Neural progenitor cell (in vitro differentiated cells): Measurements from ENCODE around the gene C11orf21. TPM values are rescaled to one million over a fixed set of nuclear protein-coding genes. Genes with fewer than 3 reads are reported as not detected.

Experiments
- DNase-seq: peaks from one replicate; pipeline ENCODE4 v3.0.0-alpha.2; 2016; ENCODE audit warnings: low spot score
- H2AFZ ChIP-seq: fragments of 200-600 bp; sonication (generic); replicated peaks from 2 replicates; pipeline ENCODE4 v1.6.1; 2016; ENCODE audit warnings: antibody characterized with exemption
- H3F3A ChIP-seq: fragments of 200-600 bp; sonication (generic); 2 replicates; pipeline ENCODE4 v1.6.1; 2016; ENCODE audit warnings: antibody characterized with exemption, low read depth
- H3K27ac ChIP-seq: fragments of 200-600 bp; sonication (generic); 2 replicates; pipeline ENCODE4 v1.5.1; 2016; ENCODE audit warnings: mild to moderate bottlenecking
- H3K27me3 ChIP-seq: fragments of 200-600 bp; sonication (generic); 2 replicates; pipeline ENCODE4 v1.6.1; 2016; ENCODE audit warnings: mild to moderate bottlenecking, moderate library complexity
- H3K36me3 ChIP-seq: fragments of 200-600 bp; sonication (generic); 2 replicates; pipeline ENCODE4 v1.5.1; 2016
- H3K4me1 ChIP-seq: fragments of 200-600 bp; sonication (generic); 2 replicates; pipeline ENCODE4 v1.6.1; 2016; ENCODE audit warnings: mixed run types
- H3K4me2 ChIP-seq: fragments of 200-600 bp; sonication (generic); 2 replicates; pipeline ENCODE4 v1.6.1; 2016
- H3K4me3 ChIP-seq: fragments of 200-600 bp; sonication (generic); 2 replicates; pipeline ENCODE4 v1.5.1; 2016
- H3K79me2 ChIP-seq: fragments of 200-600 bp; sonication (generic); 2 replicates; pipeline ENCODE4 v1.6.1; 2016; ENCODE audit warnings: low read depth
- H3K9ac ChIP-seq: fragments of 200-600 bp; sonication (generic); 2 replicates; pipeline ENCODE4 v1.6.1; 2016
- H3K9me3 ChIP-seq: fragments of 200-600 bp; sonication (generic); 2 replicates; pipeline ENCODE4 v1.5.1; 2016; ENCODE audit warnings: low read depth
- H4K20me1 ChIP-seq: fragments of 200-600 bp; sonication (generic); 2 replicates; pipeline ENCODE4 v1.6.1; 2016; ENCODE audit warnings: low read depth
- H3K27ac Mint-ChIP-seq: 3 replicates; pipeline ENCODE4 v1.8.0; 2021; ENCODE audit warnings: mixed read lengths
- H3K27me3 Mint-ChIP-seq: 2 replicates; pipeline ENCODE4 v1.8.0; 2022; ENCODE audit warnings: low read depth, mild to moderate bottlenecking, inconsistent platforms, moderate library complexity, mixed read lengths; ENCODE audit not compliant: insufficient read depth
- H3K36me3 Mint-ChIP-seq: 3 replicates; pipeline ENCODE4 v1.8.0; 2021; ENCODE audit warnings: mixed read lengths
- H3K4me1 Mint-ChIP-seq: 3 replicates; pipeline ENCODE4 v1.8.0; 2021; ENCODE audit warnings: mixed read lengths
- H3K4me3 Mint-ChIP-seq: 3 replicates; pipeline ENCODE4 v1.8.0; 2021; ENCODE audit warnings: mild to moderate bottlenecking, moderate library complexity, mixed read lengths
- H3K9me3 Mint-ChIP-seq: 3 replicates; pipeline ENCODE4 v1.8.0; 2020; ENCODE audit warnings: mixed read lengths
- CTCF ChIP-seq: fragments of 200-600 bp; sonication (generic); IDR thresholded peaks from 2 replicates; pipeline ENCODE4 v1.5.1; 2017; ENCODE audit warnings: antibody characterized with exemption, mild to moderate bottlenecking
- EZH2 ChIP-seq: fragments of 200-600 bp; sonication (generic); IDR thresholded peaks from 2 replicates; pipeline ENCODE4 v1.6.1; 2017; ENCODE audit warnings: antibody characterized with exemption, mild to moderate bottlenecking, moderate library complexity
- EZH2phosphoT487 ChIP-seq: fragments of 200-600 bp; sonication (generic); IDR thresholded peaks from 2 replicates; pipeline ENCODE4 v1.6.1; 2017; ENCODE audit warnings: antibody characterized with exemption
- total RNA-seq: library from RNA; depleted of rRNA; stranded (reverse); fragments of >200 nt; gene quantifications from 2 replicates; pipeline ENCODE4 v1.2.3, GENCODE V29; 2015; ENCODE audit warnings: low replicate concordance

The C11orf21 gene
- total RNA-seq, 1 donor from 2014 or later: not detected

- Mint-ChIP-seq H3K4me3 (no peak overlapping the region), H3K9me3 (peaks cover 8% of the 10 kb centered on the region), H3K4me1 (no peaks in the 10 kb centered on the region), H3K36me3 (peaks cover 2% of the 10 kb centered on the region), H3K27ac (no peak overlapping the region), H3K27me3 (peaks cover 43% of the 10 kb centered on the region)
- Histone ChIP-seq H3K4me3 (no peak overlapping the region), H3K27ac (no peak overlapping the region), H3K36me3 (no peaks in the 10 kb centered on the region), H4K20me1 (no peaks in the 10 kb centered on the region), H3K79me2 (no peaks in the 10 kb centered on the region), H3K9me3 (no peaks in the 10 kb centered on the region), H3F3A (no peaks in the 10 kb centered on the region), H3K9ac (no peak overlapping the region), H3K4me2 (no peak overlapping the region), H2AFZ (no peak overlapping the region), H3K4me1 (no peaks in the 10 kb centered on the region), H3K27me3 (peaks cover 100% of the 10 kb centered on the region)
- no peak for DNase-seq
- no peak for TF ChIP-seq EZH2phosphoT487
- TF ChIP-seq CTCF: no peak
- no peak for TF ChIP-seq EZH2
These were observed 27.9 kb downstream of the C11orf21 start for GRCh38 chr11:2273771-2274170.

- Mint-ChIP-seq H3K27ac (no peak overlapping the region), H3K36me3 (peaks cover 2% of the 10 kb centered on the region), H3K4me1 (peaks cover 4% of the 10 kb centered on the region), H3K4me3 (no peak overlapping the region), H3K9me3 (peaks cover 8% of the 10 kb centered on the region), H3K27me3 (peaks cover 46% of the 10 kb centered on the region)
- Histone ChIP-seq H3K36me3 (no peaks in the 10 kb centered on the region), H4K20me1 (no peaks in the 10 kb centered on the region), H3K4me2 (no peak overlapping the region), H3K4me1 (peaks cover 4% of the 10 kb centered on the region), H3K4me3 (no peak overlapping the region), H3K9ac (no peak overlapping the region), H3F3A (no peaks in the 10 kb centered on the region), H3K9me3 (no peaks in the 10 kb centered on the region), H3K27ac (no peak overlapping the region), H2AFZ (no peak overlapping the region), H3K27me3 (peaks cover 100% of the 10 kb centered on the region), H3K79me2 (no peaks in the 10 kb centered on the region)
- no peak for DNase-seq
- TF ChIP-seq EZH2phosphoT487: no peak
- no peak for TF ChIP-seq CTCF
- no peak for TF ChIP-seq EZH2
These were observed 28.4 kb downstream of the C11orf21 start for GRCh38 chr11:2273311-2273710.

- no peak for DNase-seq
- Mint-ChIP-seq H3K4me1 (peaks cover 4% of the 10 kb centered on the region), H3K27me3 (peaks cover 50% of the 10 kb centered on the region), H3K36me3 (peaks cover 2% of the 10 kb centered on the region), H3K9me3 (peaks cover 8% of the 10 kb centered on the region), H3K4me3 (no peak overlapping the region), H3K27ac (no peak overlapping the region)
- Histone ChIP-seq H3F3A (no peaks in the 10 kb centered on the region), H3K36me3 (no peaks in the 10 kb centered on the region), H4K20me1 (no peaks in the 10 kb centered on the region), H2AFZ (no peak overlapping the region), H3K4me3 (no peak overlapping the region), H3K27ac (no peak overlapping the region), H3K27me3 (peaks cover 100% of the 10 kb centered on the region), H3K4me2 (no peak overlapping the region), H3K9me3 (no peaks in the 10 kb centered on the region), H3K9ac (no peak overlapping the region), H3K79me2 (no peaks in the 10 kb centered on the region), H3K4me1 (peaks cover 4% of the 10 kb centered on the region)
- no peak for TF ChIP-seq EZH2phosphoT487
- TF ChIP-seq CTCF: no peak
- no peak for TF ChIP-seq EZH2
These were observed 28.8 kb downstream of the C11orf21 start for GRCh38 chr11:2272946-2273280.
